HUES48 (cell line): Measurements from ENCODE around the gene PRXL2B.
"Not testable (repeated sequence)": the region's sequence is repeated elsewhere in the genome, so short reads cannot be mapped to it uniquely, and the experiment has no call there.

Source experiments
- H3K27ac ChIP-seq: one replicate; pipeline ENCODE4 v1.7.0; 2013; ENCODE audit warnings: low read depth, low read length, inconsistent platforms
- H3K27me3 ChIP-seq: 2 replicates; pipeline ENCODE4 v1.6.1; 2013; ENCODE audit warnings: mild to moderate bottlenecking, low read length; ENCODE audit not compliant: control insufficient read depth, insufficient read depth
- H3K36me3 ChIP-seq: 2 replicates; pipeline ENCODE4 v1.6.1; 2013; ENCODE audit warnings: low read length; ENCODE audit not compliant: control insufficient read depth, insufficient read depth
- H3K4me1 ChIP-seq: 2 replicates; pipeline ENCODE4 v1.6.1; 2013; ENCODE audit warnings: mild to moderate bottlenecking, low read length; ENCODE audit not compliant: control insufficient read depth, insufficient read depth
- H3K4me3 ChIP-seq: 2 replicates; pipeline ENCODE4 v1.5.1; 2013; ENCODE audit warnings: mild to moderate bottlenecking, low read depth, low read length
- H3K9ac ChIP-seq: 2 replicates; pipeline ENCODE4 v1.6.1; 2013; ENCODE audit warnings: mild to moderate bottlenecking, low read depth, low read length, moderate library complexity
- H3K9me3 ChIP-seq: 2 replicates; pipeline ENCODE4 v1.6.1; 2013; ENCODE audit warnings: low read length; ENCODE audit not compliant: control insufficient read depth, insufficient read depth

The PRXL2B gene

GRCh38 chr1:2612591-2613365 lies 26.2 kb downstream of the PRXL2B start:
- Histone ChIP-seq H3K4me1 (peaks cover 4% of the 10 kb centered on the region; the same call in 1 of the 2 replicates), H3K27me3 (no peaks in the 10 kb centered on the region)

DNA sequence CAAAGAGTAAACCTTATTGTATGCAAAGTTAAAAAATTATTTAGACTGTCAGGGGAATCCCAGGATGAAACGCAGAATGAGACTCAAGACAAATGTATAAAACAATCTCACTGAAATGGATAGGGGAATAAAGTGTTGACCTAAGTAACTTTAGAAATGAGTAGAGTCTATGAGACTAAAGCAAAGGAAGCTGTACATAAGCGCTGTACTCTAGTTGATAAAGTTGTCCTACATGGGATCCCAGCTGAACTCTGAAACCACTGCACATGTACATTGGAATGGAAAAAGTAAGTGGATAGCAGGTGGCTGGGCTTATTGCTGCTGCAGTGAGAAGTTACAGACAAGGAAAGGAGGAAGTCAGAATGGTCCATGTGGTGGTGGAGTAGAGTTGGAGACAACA lies 27.6 kb downstream of the PRXL2B start:
- Histone ChIP-seq H3K9ac (no peak overlapping the region), H3K27ac (no peak overlapping the region), H3K27me3 (no peaks in the 10 kb centered on the region), H3K4me3 (no peak overlapping the region), H3K4me1 (peaks cover 4% of the 10 kb centered on the region; the same call in 1 of the 2 replicates), H3K36me3 (no peaks in the 10 kb centered on the region), H3K9me3 (no peaks in the 10 kb centered on the region)

More at GRCh38 chr1:2612591-2613365, 26.2 kb downstream of the PRXL2B start:
- H3K27ac ChIP-seq, result no peak overlapping the region
- no peak overlapping the region for H3K9ac ChIP-seq
- H3K9me3 ChIP-seq, result no peaks in the 10 kb centered on the region
- H3K36me3 ChIP-seq, result no peaks in the 10 kb centered on the region
- no peak overlapping the region for H3K4me3 ChIP-seq

GRCh38 chr1:2617971-2618470 lies 31.4 kb downstream of the PRXL2B start:
- Histone ChIP-seq H3K4me3 (no peak overlapping the region), H3K27me3 (no peaks in the 10 kb centered on the region), H3K36me3 (no peaks in the 10 kb centered on the region), H3K9me3 (peaks cover 13% of the 10 kb centered on the region), H3K4me1 (no peaks in the 10 kb centered on the region), H3K27ac (no peak overlapping the region), H3K9ac (no peak overlapping the region)

DNA sequence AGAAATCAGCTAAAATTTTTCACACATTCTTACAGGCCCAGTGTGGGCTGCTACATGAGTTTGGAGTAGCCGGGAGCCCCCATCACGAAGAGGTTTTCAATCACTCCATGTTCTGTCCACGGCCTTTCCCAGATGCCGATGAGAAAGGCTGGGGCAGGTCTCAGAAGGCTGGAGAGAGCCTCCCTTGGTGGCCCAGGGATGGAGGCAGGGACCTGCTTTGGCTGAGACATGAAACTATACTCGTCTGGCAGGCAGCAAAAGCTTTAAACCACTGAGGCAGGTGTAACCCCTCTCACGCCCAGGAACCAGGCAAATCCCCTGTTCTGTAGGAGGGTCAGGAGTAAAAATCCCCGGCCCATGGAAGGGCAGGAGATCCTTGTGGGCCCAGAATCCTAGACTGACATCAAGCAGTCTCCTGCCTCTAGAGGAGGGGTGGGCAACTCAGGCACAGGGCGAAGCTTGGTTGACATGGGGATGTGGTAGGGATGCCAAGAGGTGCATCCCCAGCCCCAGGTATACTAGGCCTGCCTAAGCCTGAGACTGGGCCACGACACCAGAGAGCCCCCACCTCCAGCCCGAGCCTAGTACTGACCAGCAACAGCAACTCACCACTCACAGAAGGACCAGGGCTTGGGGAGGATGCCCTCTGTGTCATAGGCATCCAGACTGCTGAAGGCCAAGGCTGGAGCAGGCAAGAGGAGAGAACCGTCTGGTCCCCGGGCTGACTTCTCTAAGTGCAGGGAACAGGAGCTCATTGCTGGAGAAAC lies 37.2 kb downstream of the PRXL2B start:
- Histone ChIP-seq H3K9me3 (peaks cover 13% of the 10 kb centered on the region), H3K36me3 (no peaks in the 10 kb centered on the region), H3K27me3 (peaks cover 31% of the 10 kb centered on the region), H3K9ac (no peak overlapping the region), H3K27ac (no peak overlapping the region), H3K4me3 (no peak overlapping the region), H3K4me1 (no peaks in the 10 kb centered on the region)

GRCh38 chr1:2624735-2625300 lies 38.2 kb downstream of the PRXL2B start:
- H3K27me3 ChIP-seq, result peaks cover 42% of the 10 kb centered on the region
- no peaks in the 10 kb centered on the region for H3K36me3 ChIP-seq
- no peak overlapping the region for H3K27ac ChIP-seq
- H3K4me1 ChIP-seq, result no peaks in the 10 kb centered on the region
- H3K9me3 ChIP-seq, result peaks cover 13% of the 10 kb centered on the region
- H3K9ac ChIP-seq, result no peak overlapping the region
- H3K4me3 ChIP-seq, result no peak overlapping the region

GRCh38 chr1:2625311-2625710 lies 38.7 kb downstream of the PRXL2B start:
- Histone ChIP-seq H3K36me3 (no peaks in the 10 kb centered on the region), H3K9ac (no peak overlapping the region), H3K27ac (no peak overlapping the region), H3K27me3 (peaks cover 47% of the 10 kb centered on the region), H3K4me3 (no peak overlapping the region), H3K9me3 (peaks cover 9% of the 10 kb centered on the region), H3K4me1 (no peaks in the 10 kb centered on the region)

GRCh38 chr1:2625748-2626147 lies 39.2 kb downstream of the PRXL2B start:
- not testable (repeated sequence) for H3K36me3 ChIP-seq, H3K9ac ChIP-seq, H3K4me3 ChIP-seq, H3K27ac ChIP-seq, H3K9me3 ChIP-seq, H3K4me1 ChIP-seq
- peaks cover 51% of the 10 kb centered on the region for H3K27me3 ChIP-seq

GRCh38 chr1:2627746-2628145 lies 41.2 kb downstream of the PRXL2B start:
- Histone ChIP-seq H3K27ac (no peak overlapping the region), H3K27me3 (peaks cover 54% of the 10 kb centered on the region), H3K9me3 (no peaks in the 10 kb centered on the region), H3K9ac (no peak overlapping the region), H3K4me3 (no peak overlapping the region), H3K36me3 (no peaks in the 10 kb centered on the region), H3K4me1 (peaks cover 13% of the 10 kb centered on the region)

- Histone ChIP-seq H3K4me3 (peak overlapping the region; percentile 52; the same call in 1 of the 2 replicates), H3K27ac (no peak overlapping the region), H3K4me1 (peaks cover 20% of the 10 kb centered on the region), H3K9ac (no peak overlapping the region), H3K9me3 (no peaks in the 10 kb centered on the region), H3K36me3 (no peaks in the 10 kb centered on the region), H3K27me3 (peaks cover 54% of the 10 kb centered on the region)
These were observed 41.8 kb downstream of the PRXL2B start for GRCh38 chr1:2628191-2628932.

- Histone ChIP-seq H3K27ac (no peak overlapping the region), H3K4me3 (peak overlapping the region; percentile 52; the same call in 1 of the 2 replicates), H3K9me3 (no peaks in the 10 kb centered on the region), H3K4me1 (peaks cover 23% of the 10 kb centered on the region), H3K9ac (no peak overlapping the region), H3K27me3 (peaks cover 54% of the 10 kb centered on the region), H3K36me3 (no peaks in the 10 kb centered on the region)
These were observed 42.5 kb downstream of the PRXL2B start for GRCh38 chr1:2628933-2629626.
